Measurements from ENCODE around the gene C4orf33.
A peak's percentile ranks its signal among the peaks of the same experiment; 100 is the strongest.
"Not testable (repeated sequence)": the region's sequence is repeated elsewhere in the genome, so short reads cannot be mapped to it uniquely, and the experiment has no call there.

C4orf33 gene

GRCh38 chr4:129095811-129096454 lies at the start of gene C4orf33:
C4orf33 (plus strand) TSS chr4:129096152; CDS start chr4:129102611, 6,459 bp downstream.
- TF ChIP-seq CTCF (IDR thresholded peaks at IDR 0.05; ENCODE audit: low read depth, low read length), result no peak
- DNase-seq (ENCODE audit: extremely low read depth, low read depth), result no peak

GRCh38 chr4:129059028-129059427 lies 36.9 kb upstream of the C4orf33 start:
- no peak for TF ChIP-seq CTCF (IDR thresholded peaks at IDR 0.05; ENCODE audit: low read depth, low read length)

GRCh38 chr4:129062580-129062979 lies 33.4 kb upstream of the C4orf33 start:
- TF ChIP-seq CTCF (IDR thresholded peaks at IDR 0.05; ENCODE audit: low read depth, low read length), result no peak
- DNase-seq (ENCODE audit: extremely low read depth, low read depth), result no peak

More at GRCh38 chr4:129059028-129059427, 36.9 kb upstream of the C4orf33 start:
- no peak for DNase-seq (ENCODE audit: extremely low read depth, low read depth)

- no peak for DNase-seq (ENCODE audit: extremely low read depth, low read depth)
- TF ChIP-seq CTCF (IDR thresholded peaks at IDR 0.05; ENCODE audit: low read depth, low read length), result no peak
These were observed 32.3 kb upstream of the C4orf33 start for GRCh38 chr4:129063640-129064039.

GRCh38 chr4:129064717-129065116 lies 31.2 kb upstream of the C4orf33 start:
- TF ChIP-seq CTCF (IDR thresholded peaks at IDR 0.05; ENCODE audit: low read depth, low read length), result no peak
- peak; percentile 32 for DNase-seq (ENCODE audit: extremely low read depth, low read depth)

- DNase-seq (ENCODE audit: extremely low read depth, low read depth), result not testable (repeated sequence)
These were observed 26.4 kb upstream of the C4orf33 start for GRCh38 chr4:129069537-129069936.

GRCh38 chr4:129077326-129077725 lies 18.6 kb upstream of the C4orf33 start:
- no peak for TF ChIP-seq CTCF (IDR thresholded peaks at IDR 0.05; ENCODE audit: low read depth, low read length)
- no peak for DNase-seq (ENCODE audit: extremely low read depth, low read depth)

- DNase-seq (ENCODE audit: extremely low read depth, low read depth), result no peak
- TF ChIP-seq CTCF (IDR thresholded peaks at IDR 0.05; ENCODE audit: low read depth, low read length), result no peak
These were observed 15.8 kb upstream of the C4orf33 start for GRCh38 chr4:129080129-129080528.

All from AG09319 (cell line).